NCI-H1417 (cell line): Measurements from ENCODE around the gene ALK.
A peak's percentile ranks its signal among the peaks of the same experiment; 100 is the strongest.

Experiments used
- DNase-seq, 3 experiments: peaks; one replicate each; lab custom pipeline; 2025; lab: John Stamatoyannopoulos, UW

Gene ALK

GRCh38 chr2:29655391-29656086, 265.8 kb downstream of the ALK start:
- no peak for DNase-seq

- DNase-seq = peak in 1 of 3 experiments; percentile 50
Measured at GRCh38 chr2:29650631-29651097, 270.7 kb downstream of the ALK start.

DNA sequence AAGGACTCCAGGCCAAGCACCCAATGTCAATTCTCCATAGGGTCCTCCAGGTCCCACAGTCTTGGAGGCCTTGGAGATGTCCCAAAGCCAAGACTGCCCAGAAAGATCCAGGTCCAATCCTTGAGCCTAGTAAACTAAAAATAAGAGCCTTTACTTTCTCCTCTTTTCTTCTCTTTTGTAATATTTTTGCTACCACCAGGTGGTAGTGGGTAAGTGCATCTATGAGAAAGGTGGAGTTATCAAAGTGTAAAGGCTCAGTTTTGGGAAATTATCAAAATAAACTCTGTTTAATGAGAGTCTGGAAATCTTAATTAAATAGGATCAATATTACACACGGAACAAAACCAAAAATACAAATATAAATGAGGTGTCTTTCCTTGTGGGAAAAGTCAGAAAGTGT, 276.4 kb downstream of the ALK start:
- no peak for DNase-seq

DNA sequence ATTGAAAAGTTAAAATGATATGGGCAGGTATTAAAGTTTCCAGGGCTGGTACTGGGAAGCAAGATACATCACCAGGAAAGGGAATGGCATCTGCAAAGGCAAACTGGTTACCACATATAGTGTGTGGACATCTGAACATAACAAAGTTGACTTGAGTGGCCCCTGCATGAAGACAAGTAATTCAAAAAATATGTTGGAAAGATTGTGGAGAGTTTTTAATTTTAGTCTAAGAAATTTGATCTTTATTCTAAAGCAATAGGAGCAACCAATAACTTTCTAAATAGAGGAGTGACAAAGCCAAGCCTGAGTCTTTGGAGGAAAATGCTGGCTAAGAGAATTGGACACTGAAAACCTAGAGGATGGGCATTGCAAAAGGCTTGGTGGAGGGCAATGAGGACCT, 278.2 kb downstream of the ALK start:
- no peak for DNase-seq

DNA sequence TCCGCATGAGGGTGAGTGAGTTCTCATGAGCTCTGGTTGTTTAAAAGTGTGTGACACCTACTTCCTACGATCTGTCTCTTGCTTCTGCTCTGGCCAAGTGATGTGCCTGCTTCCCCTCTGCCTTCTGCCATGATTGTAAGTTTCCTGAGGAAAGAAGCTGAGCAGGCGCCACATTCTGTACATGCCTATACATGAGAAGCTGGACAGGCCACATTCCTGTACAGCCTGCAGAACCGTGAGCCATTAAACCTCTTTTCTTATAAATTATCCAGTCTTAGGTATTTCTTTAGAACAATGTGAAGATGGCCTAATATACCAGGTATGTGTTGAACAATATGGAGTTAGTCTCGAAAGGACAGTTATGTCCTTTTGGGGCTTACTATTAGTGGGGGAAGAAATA, 281.0 kb downstream of the ALK start:
- no peak for DNase-seq

DNA sequence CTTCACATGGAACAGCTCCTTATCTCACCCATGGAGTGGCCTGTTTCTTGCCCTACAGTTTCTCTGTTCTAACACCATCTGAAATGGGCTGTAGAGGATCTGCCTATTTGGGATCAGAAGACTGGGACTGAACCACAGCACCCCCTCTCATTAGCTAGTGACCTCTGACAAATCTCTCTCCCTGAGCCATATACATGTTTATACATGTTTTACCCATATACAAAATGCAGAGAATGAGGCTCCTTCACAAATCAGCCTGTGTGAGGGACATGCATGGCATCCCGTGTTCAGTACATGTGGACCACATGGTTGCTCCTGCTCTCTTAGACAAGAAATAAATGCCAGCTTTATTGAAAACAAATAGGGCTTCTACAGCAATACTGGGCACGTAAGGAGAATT, 282.7 kb downstream of the ALK start:
- DNase-seq = no peak

GRCh38 chr2:29634916-29635315, 286.5 kb downstream of the ALK start:
- DNase-seq = no peak

- no peak for DNase-seq
Measured at GRCh38 chr2:29632018-29632417, 289.4 kb downstream of the ALK start.

GRCh38 chr2:29629495-29629894, 291.9 kb downstream of the ALK start:
- no peak for DNase-seq

DNA sequence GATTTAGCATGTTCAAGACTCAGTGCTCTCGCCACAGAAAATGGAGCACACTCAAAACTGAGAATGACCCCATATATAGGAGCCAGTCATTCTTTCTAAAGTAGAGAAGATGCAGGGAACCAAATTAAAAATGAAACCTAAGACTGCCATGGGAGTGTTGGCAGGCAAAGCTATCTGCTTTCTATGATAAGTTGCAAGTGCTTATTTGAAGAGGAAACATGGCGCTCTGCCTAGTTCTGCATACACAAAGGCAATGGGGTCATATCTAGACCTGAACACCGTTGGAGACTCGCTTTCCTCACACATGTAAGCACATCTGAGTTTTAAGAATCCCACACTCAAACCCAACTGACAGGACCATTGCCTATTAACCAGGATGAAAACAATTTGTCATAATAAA, 292.5 kb downstream of the ALK start:
- DNase-seq = no peak

DNA sequence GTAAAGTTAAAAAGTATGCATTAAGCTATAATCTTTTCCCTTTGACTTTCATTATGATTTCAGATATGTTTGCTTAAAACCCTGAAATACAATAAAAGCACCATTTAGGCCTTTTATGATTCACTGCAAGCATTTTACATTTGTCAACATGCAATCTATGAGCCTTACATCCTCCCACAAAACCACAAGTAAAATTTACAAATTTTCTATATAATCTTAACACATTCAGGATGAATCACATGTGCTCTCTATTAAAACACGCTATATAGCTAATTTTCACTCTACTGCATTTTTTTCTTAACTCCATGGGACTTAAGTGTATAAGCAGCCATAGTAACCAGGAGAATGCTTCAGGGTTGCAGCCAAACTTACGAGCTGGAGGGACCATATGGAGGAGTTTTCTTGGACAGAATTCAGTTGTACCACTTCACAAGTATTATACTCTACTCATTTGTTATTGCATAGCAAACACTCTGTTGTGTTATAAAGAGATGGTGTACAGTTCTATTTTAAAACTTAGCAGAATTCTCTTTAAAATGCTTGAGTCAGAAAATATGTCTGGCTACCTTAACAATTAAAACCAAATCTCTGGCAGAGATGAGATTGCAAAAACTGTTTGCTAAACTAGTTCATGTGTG, 293.2 kb downstream of the ALK start:
- DNase-seq = no peak

GRCh38 chr2:29627279-29627711, 294.1 kb downstream of the ALK start:
- DNase-seq = no peak

- no peak for DNase-seq
Measured at GRCh38 chr2:29620890-29621289, 300.5 kb downstream of the ALK start.

DNA sequence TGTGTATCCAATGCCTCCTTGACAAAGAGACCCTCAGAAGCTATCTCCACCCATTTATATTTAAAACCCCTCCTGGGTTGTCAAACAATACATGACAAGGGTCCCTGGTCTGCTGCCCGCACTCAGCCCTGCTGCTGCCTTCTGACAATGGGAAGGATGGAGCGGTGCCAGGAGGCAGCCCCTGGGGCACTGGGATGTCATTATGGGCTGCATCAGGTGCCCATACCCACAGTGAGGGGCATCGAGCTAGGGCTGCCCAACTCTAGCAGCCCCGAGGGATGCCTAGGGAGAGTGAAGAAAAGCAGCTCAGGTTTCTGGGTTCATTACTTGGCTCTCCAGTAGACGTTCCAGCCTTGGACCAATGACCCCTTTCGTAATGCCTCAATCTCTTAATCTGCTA, 301.7 kb downstream of the ALK start:
- peak in 1 of 3 experiments; percentile 22 for DNase-seq

GRCh38 chr2:29618024-29618423, 303.4 kb downstream of the ALK start:
- no peak for DNase-seq

DNA sequence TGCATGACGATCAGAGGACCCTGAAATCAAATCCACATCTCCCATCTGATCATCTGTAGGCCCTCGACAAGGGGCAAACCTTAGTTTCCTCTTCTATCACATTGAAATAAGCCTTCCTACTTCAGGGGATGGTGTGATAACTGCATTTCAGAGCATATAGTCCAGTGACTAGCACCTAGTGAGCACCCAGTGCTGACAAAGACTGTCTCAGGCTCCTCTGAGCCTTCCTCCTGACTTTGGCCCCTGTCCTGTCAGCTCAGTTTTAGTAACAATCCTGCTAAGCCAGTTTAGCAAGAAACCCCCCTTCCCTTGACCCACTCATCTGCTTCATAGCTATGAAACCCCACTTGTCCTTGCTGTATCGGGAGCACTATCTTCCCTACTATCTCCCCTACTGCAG, 304.0 kb downstream of the ALK start:
- DNase-seq = no peak

- no peak for DNase-seq
Measured at GRCh38 chr2:29616569-29616968, 304.8 kb downstream of the ALK start.

GRCh38 chr2:29615841-29616240, 305.5 kb downstream of the ALK start:
- DNase-seq = no peak

- DNase-seq = peak in 2 of 3 experiments; percentile 16 to 32
Measured at GRCh38 chr2:29615183-29615582, 306.2 kb downstream of the ALK start.

GRCh38 chr2:29614295-29614830, 307.0 kb downstream of the ALK start:
- DNase-seq = no peak

- no peak for DNase-seq
Measured at GRCh38 chr2:29613792-29614266, 307.6 kb downstream of the ALK start.

- DNase-seq = no peak
Measured at GRCh38 chr2:29613067-29613466, 308.3 kb downstream of the ALK start.

DNA sequence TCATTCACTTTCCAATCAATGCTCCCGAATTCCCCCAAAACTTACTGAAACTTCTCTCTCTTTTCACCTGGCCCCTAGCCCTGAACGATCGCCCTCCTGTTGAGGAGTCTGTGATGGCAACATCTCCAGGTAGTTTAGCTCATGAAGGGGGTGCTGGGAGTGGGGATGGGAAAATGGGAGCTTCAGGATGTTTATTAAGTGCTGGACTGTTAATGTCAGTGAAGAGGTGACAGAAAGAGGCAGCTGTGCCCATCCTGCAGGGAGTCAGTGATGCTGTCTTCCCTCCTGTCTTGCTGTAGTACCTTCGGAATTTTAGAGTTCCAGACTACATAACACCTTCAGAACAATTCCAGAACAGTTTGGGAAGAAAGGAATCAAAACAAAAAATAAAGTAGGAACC, 308.8 kb downstream of the ALK start:
- no peak for DNase-seq
